GM12878 (cell line): ENCODE results near the gene BARD1.

Source experiments
- CTCF ChIP-seq, 3 experiments: IDR thresholded peaks in 2 of 3; conservative IDR thresholded peaks in 1 of 3; 2 replicates each; pipeline ENCODE4 v1.5.1; 2011; ENCODE audit warnings: low read depth in 3 of 3, low read length in 3 of 3, mild to moderate bottlenecking in 3 of 3, control low read depth in 2 of 3, moderate library complexity in 2 of 3, inconsistent platforms in 1 of 3, mixed read lengths in 1 of 3; ENCODE audit not compliant: control insufficient read depth in 2 of 3, insufficient read depth in 1 of 3; ENCODE audit errors: extremely low read depth in 1 of 3
- EZH2 ChIP-seq: IDR thresholded peaks from 2 replicates; pipeline ENCODE4 v1.6.1; 2012; ENCODE audit warnings: low read depth, mild to moderate bottlenecking, control low read depth, inconsistent platforms, low read length, borderline replicate concordance; ENCODE audit not compliant: control insufficient read depth
- NFIC ChIP-seq: IDR thresholded peaks from 2 replicates; pipeline ENCODE4 v1.6.1; 2012; ENCODE audit warnings: low read depth, mild to moderate bottlenecking, inconsistent platforms, low read length, moderate library complexity
- NFXL1 ChIP-seq: fragments of 450-650 bp; IDR thresholded peaks from 2 replicates; pipeline ENCODE4 v1.6.1; 2017; ENCODE audit warnings: antibody characterized with exemption, mild to moderate bottlenecking, borderline replicate concordance
- SMC3 ChIP-seq: IDR thresholded peaks from 2 replicates; pipeline ENCODE4 v1.6.1; 2011; ENCODE audit warnings: low read length, improper control_type of control experiment, borderline replicate concordance
- ZNF592 ChIP-seq: fragments of 450-650 bp; IDR thresholded peaks from 2 replicates; pipeline ENCODE4 v1.6.1; 2017; ENCODE audit warnings: mild to moderate bottlenecking, moderate library complexity

- TF ChIP-seq ZNF592 (no peak), EZH2 (no peak), SMC3 (no peak), CTCF (IDR thresholded peaks at IDR 0.05 in 2 of 3, conservative IDR thresholded peaks at IDR 0.05 in 1 of 3; ENCODE audit: control insufficient read depth in 2 of 3, extremely low read depth in 1 of 3, insufficient read depth in 1 of 3, low read depth in 3 of 3, low read length in 3 of 3) (no peak), NFXL1 (no peak), NFIC (no peak)
Observed at GRCh38 chr2:214713080-214713830, 96.2 kb downstream of the BARD1 start.
